Adrenal gland (tissue), 5 donors: ENCODE measurements around the gene ST8SIA6.

Source experiments
- POLR2A ChIP-seq, 2 donors: fragments of 450-650 bp; IDR thresholded peaks; one replicate each; pipeline ENCODE4 v1.6.1; 2017; ENCODE audit warnings: antibody characterized with exemption in 2 of 2, mild to moderate bottlenecking in 2 of 2, moderate library complexity in 1 of 2
- TF ChIP-seq, protein P1 (sequence below), 6 experiments: fragments of 450-650 bp in 4 of 6; fragments of 200-600 bp in 2 of 6; sonication (generic) in 1 of 6; IDR thresholded peaks; 1 replicate in 5 of 6; 2 replicates in 1 of 6; pipeline versions ENCODE4 v1.5.1 to v1.8.0; 2016 to 2021; ENCODE audit warnings: antibody characterized with exemption in 6 of 6, mild to moderate bottlenecking in 2 of 6, moderate library complexity in 1 of 6
- donor health status: DM: no; HTN: no; CAD: no.

DNA sequence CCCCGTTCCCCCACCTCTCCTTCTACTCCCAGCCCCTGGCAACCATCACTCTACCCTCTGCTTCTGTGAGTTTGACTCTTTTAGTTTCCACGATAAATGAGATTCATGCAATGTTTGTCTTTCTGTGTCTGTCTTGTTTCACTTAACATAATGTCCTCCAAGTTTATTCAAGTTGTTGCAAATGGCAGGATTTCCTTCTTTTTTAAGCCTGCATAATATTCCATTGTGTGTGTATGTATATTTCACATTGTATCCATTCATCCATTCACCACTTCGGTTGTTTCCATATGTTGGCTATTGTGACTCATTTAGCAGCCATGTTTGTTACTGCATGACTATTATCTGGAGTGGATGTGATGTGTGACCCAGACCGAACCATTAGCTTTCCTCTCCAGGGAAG lies 162.0 kb downstream of the ST8SIA6 start:
- TF ChIP-seq, protein P1, sequence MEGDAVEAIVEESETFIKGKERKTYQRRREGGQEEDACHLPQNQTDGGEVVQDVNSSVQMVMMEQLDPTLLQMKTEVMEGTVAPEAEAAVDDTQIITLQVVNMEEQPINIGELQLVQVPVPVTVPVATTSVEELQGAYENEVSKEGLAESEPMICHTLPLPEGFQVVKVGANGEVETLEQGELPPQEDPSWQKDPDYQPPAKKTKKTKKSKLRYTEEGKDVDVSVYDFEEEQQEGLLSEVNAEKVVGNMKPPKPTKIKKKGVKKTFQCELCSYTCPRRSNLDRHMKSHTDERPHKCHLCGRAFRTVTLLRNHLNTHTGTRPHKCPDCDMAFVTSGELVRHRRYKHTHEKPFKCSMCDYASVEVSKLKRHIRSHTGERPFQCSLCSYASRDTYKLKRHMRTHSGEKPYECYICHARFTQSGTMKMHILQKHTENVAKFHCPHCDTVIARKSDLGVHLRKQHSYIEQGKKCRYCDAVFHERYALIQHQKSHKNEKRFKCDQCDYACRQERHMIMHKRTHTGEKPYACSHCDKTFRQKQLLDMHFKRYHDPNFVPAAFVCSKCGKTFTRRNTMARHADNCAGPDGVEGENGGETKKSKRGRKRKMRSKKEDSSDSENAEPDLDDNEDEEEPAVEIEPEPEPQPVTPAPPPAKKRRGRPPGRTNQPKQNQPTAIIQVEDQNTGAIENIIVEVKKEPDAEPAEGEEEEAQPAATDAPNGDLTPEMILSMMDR (IDR thresholded peaks at IDR 0.05): no peak
- no peak for TF ChIP-seq POLR2A (IDR thresholded peaks at IDR 0.05)
